ENCODE measurements around the gene TEDC2. TPM values are rescaled to one million over a fixed set of nuclear protein-coding genes. Genes with fewer than 3 reads are reported as not detected.
A peak's percentile ranks its signal among the peaks of the same experiment; 100 is the strongest.

TEDC2 gene
- total and polyA plus RNA-seq, 9 of the 15 experiments (the other 6 are each of a cell fraction or from before 2014, with no cell fraction given) = 0.75 to 57.0 (median 17.6) TPM

DNA sequence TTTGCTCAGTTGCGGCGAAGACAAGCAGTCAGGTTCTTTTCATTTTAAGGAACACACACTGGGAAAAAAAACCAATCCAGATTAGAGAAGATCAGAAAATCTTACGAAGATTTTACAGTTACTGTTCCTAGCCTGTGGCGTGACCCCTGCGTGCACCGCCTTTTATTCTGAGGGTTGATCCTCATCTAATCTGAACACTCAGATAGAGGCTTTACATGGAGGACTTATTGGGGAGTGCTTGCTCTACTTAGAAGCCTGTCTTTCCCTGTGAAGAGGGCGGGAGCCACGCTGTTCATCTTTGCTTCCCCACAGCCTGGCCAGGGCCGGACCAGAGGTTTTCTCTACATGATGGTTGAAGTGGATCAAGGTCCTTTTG lies 16.4 kb downstream of the TEDC2 start:
- Histone ChIP-seq H3K4me2 (ENCODE audit: insufficient read depth, low read length) (peak overlapping the region; percentile 89), H3K27me3 (ENCODE audit: control insufficient read depth in 2 of 2, insufficient read depth in 2 of 2, low read length in 2 of 2) (no peaks in the 10 kb centered on the region), H3K79me2 (ENCODE audit: control insufficient read depth, insufficient read depth, low read length) (peaks cover 70% of the 10 kb centered on the region), H3K36me3 (ENCODE audit: control insufficient read depth, insufficient read depth, low read length) (peaks cover 14% of the 10 kb centered on the region; the same call in 1 of the 3 replicates), H2AFZ (ENCODE audit: low read depth, low read length) (no peak overlapping the region), H3K9me1 (ENCODE audit: control insufficient read depth, insufficient read depth, low read length) (no peaks in the 10 kb centered on the region), H4K20me1 (replicated peaks; ENCODE audit: control insufficient read depth, insufficient read depth, low read length) (peaks cover 3% of the 10 kb centered on the region; the same call in 1 of the 2 replicates), H3K4me3 (peak overlapping the region; percentile 76; the same call in 1 of the 2 replicates), H3K9me3 (replicated peaks; ENCODE audit: control insufficient read depth, insufficient read depth, low read depth, low read length) (no peaks in the 10 kb centered on the region), H3K9ac (ENCODE audit: insufficient read depth in 1 of 2, low read depth in 2 of 2, low read length in 2 of 2) (peak overlapping the region; percentile 39 to 98; a peak in 3 of 4 replicates), H3K27ac (ENCODE audit: extremely low read depth, low read depth, low read length) (no peak overlapping the region), H3K4me1 (replicated peaks in 1 of 2; ENCODE audit: control insufficient read depth in 2 of 2, insufficient read depth in 2 of 2, low read length in 2 of 2) (peaks cover 51 to 95% of the 10 kb centered on the region in 2 experiments)
- WGBS (ENCODE audit: insufficient coverage, low coverage, missing lambda C conversion rate) = 51% methylated on average over 9 of the region's 9 CpGs
- ChIA-PET POLR2A (no interaction called here), CTCF (ENCODE audit: low intra/inter-chr PET ratio) (no interaction called here)
- ATAC-seq = no peak
- no TSS peak for BruUV-seq (replicated peaks)
- no peak for TF ChIP-seq THRAP3 (IDR thresholded peaks at IDR 0.05; ENCODE audit: borderline replicate concordance)
- TF ChIP-seq SMAD1 (IDR thresholded peaks at IDR 0.05; ENCODE audit: low read depth, low read length, partially characterized antibody) = no peak
- TF ChIP-seq, protein P1, sequence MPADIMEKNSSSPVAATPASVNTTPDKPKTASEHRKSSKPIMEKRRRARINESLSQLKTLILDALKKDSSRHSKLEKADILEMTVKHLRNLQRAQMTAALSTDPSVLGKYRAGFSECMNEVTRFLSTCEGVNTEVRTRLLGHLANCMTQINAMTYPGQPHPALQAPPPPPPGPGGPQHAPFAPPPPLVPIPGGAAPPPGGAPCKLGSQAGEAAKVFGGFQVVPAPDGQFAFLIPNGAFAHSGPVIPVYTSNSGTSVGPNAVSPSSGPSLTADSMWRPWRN (IDR thresholded peaks at IDR 0.05; ENCODE audit: low read depth) = no peak
- intact Hi-C loops (cut with micrococcal nuclease) = no loop called here
- no peak for DNase-seq (ENCODE audit: extremely low read depth in 1 of 4, low spot score in 3 of 4)
- in situ Hi-C loops (cut with MboI) = no loop called here
- FAIRE-seq = peak; percentile 37

DNA sequence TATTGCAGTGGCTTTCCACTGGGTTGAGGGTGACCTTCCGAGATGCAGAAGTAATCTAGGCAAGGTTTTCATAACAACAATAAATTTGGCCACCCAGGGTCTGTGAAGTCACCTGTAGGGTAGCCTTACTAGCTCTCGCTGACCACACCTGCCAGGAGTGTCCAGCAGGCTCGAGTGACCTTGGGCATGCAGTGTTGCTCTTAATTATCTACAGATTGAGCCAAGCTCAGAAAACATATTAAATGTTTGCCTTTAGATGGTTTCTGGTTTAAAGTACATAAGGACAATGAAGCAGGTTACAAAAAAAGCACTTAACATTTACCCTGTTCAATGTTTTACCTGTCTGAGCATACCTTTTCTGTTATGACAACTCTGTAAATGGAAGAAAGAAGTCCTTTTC lies 16.8 kb downstream of the TEDC2 start:
- CTCF ChIA-PET (ENCODE audit: low intra/inter-chr PET ratio) = no interaction called here
- no peak overlapping the region; the same call in 1 of the 2 replicates for H3K4me3 ChIP-seq
- H4K20me1 ChIP-seq (replicated peaks; ENCODE audit: control insufficient read depth, insufficient read depth, low read length) = peaks cover 3% of the 10 kb centered on the region; the same call in 1 of the 2 replicates
- in situ Hi-C loops (cut with MboI) (no loop called here), intact Hi-C loops (cut with micrococcal nuclease) (no loop called here)
- TSS peak; percentile 46 for BruUV-seq (replicated peaks)
- H3K79me2 ChIP-seq (ENCODE audit: control insufficient read depth, insufficient read depth, low read length) = peaks cover 74% of the 10 kb centered on the region
- FAIRE-seq (no peak), ATAC-seq (no peak), DNase-seq (ENCODE audit: extremely low read depth in 1 of 4, low spot score in 3 of 4) (no peak)
- H3K27ac ChIP-seq (ENCODE audit: extremely low read depth, low read depth, low read length) = no peak overlapping the region
- peaks cover 53 to 95% of the 10 kb centered on the region in 2 experiments for H3K4me1 ChIP-seq (replicated peaks in 1 of 2; ENCODE audit: control insufficient read depth in 2 of 2, insufficient read depth in 2 of 2, low read length in 2 of 2)
- H3K4me2 ChIP-seq (ENCODE audit: insufficient read depth, low read length) = peak overlapping the region; percentile 16; the same call in 1 of the 2 replicates
- no peaks in the 10 kb centered on the region for H3K27me3 ChIP-seq (ENCODE audit: control insufficient read depth in 2 of 2, insufficient read depth in 2 of 2, low read length in 2 of 2)
- 39% methylated on average over 3 of the region's 3 CpGs for WGBS (ENCODE audit: insufficient coverage, low coverage, missing lambda C conversion rate)
- H3K9me3 ChIP-seq (replicated peaks; ENCODE audit: control insufficient read depth, insufficient read depth, low read depth, low read length) = no peaks in the 10 kb centered on the region
- H3K36me3 ChIP-seq (ENCODE audit: control insufficient read depth, insufficient read depth, low read length) = peaks cover 18% of the 10 kb centered on the region; the same call in 1 of the 3 replicates
- no peak overlapping the region for H2AFZ ChIP-seq (ENCODE audit: low read depth, low read length)
- no peaks in the 10 kb centered on the region for H3K9me1 ChIP-seq (ENCODE audit: control insufficient read depth, insufficient read depth, low read length)
- no peak overlapping the region for H3K9ac ChIP-seq (ENCODE audit: insufficient read depth in 1 of 2, low read depth in 2 of 2, low read length in 2 of 2)
- POLR2A ChIA-PET = no interaction called here
- TF ChIP-seq BRD9 (IDR thresholded peaks at IDR 0.05; ENCODE audit: low read depth, partially characterized antibody) = no peak
- TF ChIP-seq, protein P2, sequence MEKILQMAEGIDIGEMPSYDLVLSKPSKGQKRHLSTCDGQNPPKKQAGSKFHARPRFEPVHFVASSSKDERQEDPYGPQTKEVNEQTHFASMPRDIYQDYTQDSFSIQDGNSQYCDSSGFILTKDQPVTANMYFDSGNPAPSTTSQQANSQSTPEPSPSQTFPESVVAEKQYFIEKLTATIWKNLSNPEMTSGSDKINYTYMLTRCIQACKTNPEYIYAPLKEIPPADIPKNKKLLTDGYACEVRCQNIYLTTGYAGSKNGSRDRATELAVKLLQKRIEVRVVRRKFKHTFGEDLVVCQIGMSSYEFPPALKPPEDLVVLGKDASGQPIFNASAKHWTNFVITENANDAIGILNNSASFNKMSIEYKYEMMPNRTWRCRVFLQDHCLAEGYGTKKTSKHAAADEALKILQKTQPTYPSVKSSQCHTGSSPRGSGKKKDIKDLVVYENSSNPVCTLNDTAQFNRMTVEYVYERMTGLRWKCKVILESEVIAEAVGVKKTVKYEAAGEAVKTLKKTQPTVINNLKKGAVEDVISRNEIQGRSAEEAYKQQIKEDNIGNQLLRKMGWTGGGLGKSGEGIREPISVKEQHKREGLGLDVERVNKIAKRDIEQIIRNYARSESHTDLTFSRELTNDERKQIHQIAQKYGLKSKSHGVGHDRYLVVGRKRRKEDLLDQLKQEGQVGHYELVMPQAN (IDR thresholded peaks at IDR 0.05; ENCODE audit: borderline replicate concordance) = no peak
- no peak for TF ChIP-seq ZFP30 (CRISPR knock-in tag; IDR thresholded peaks at IDR 0.05; ENCODE audit: borderline replicate concordance)
- no peak for TF ChIP-seq PRMT5 (CRISPR knock-in tag; IDR thresholded peaks at IDR 0.05)
- no peak for TF ChIP-seq FOXK2 (conservative IDR thresholded peaks at IDR 0.05 in 1 of 2, IDR thresholded peaks at IDR 0.05 in 1 of 2; ENCODE audit: low read depth in 2 of 2)

Data from K562 (cell line).